SK-N-SH treated with all-trans-retinoic acid at 6 μM for 48 hours (cell line): ENCODE data around the gene SMIM13.

Source experiments
- CSDC2 ChIP-seq: fragments of 250-450 bp; sonication (Bioruptor Pico); IDR thresholded peaks from 2 replicates; pipeline ENCODE4 v1.5.0; 2020; ENCODE audit warnings: mild to moderate bottlenecking, moderate library complexity
- SNAI2 ChIP-seq: fragments of 250-450 bp; sonication (Bioruptor Pico); IDR thresholded peaks from 2 replicates; pipeline ENCODE4 v1.5.0; 2020; ENCODE audit warnings: mild to moderate bottlenecking, moderate library complexity
- ZFP3 ChIP-seq: fragments of 250-450 bp; sonication (Bioruptor Pico); IDR thresholded peaks from 2 replicates; pipeline ENCODE4 v1.5.0; 2020; ENCODE audit warnings: mild to moderate bottlenecking, moderate library complexity
- TF ChIP-seq, protein P1 (sequence below): fragments of 250-450 bp; sonication (Bioruptor Pico); IDR thresholded peaks from 2 replicates; pipeline ENCODE4 v1.8.0; 2020; ENCODE audit warnings: mild to moderate bottlenecking, moderate library complexity, borderline replicate concordance

DNA sequence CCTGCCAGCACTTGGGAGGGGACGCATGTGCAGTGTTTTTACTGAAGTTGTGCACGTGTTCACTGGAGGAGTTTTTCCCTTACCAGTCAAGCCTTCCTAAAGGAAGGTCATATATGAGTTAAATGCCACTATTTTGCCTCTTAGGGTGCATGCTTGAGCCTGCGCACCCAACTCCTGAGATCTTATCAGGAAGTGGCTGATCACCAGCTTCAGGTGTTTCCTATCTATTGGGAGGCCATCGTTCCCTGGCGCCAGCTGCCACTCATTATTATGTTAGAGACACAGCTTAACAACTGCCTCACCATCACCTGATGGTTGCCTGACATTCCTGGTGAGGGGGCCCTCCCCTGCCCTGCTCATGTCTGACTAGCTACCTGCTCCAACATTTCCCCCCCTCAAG, 9.4 kb downstream of the SMIM13 start:
- TF ChIP-seq CSDC2 (CRISPR knock-in tag) (no peak), SNAI2 (CRISPR knock-in tag) (no peak), ZFP3 (no peak)
- TF ChIP-seq, protein P1, sequence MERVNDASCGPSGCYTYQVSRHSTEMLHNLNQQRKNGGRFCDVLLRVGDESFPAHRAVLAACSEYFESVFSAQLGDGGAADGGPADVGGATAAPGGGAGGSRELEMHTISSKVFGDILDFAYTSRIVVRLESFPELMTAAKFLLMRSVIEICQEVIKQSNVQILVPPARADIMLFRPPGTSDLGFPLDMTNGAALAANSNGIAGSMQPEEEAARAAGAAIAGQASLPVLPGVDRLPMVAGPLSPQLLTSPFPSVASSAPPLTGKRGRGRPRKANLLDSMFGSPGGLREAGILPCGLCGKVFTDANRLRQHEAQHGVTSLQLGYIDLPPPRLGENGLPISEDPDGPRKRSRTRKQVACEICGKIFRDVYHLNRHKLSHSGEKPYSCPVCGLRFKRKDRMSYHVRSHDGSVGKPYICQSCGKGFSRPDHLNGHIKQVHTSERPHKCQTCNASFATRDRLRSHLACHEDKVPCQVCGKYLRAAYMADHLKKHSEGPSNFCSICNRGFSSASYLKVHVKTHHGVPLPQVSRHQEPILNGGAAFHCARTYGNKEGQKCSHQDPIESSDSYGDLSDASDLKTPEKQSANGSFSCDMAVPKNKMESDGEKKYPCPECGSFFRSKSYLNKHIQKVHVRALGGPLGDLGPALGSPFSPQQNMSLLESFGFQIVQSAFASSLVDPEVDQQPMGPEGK (CRISPR knock-in tag): no peak
